GM18508 (cell line): ENCODE measurements around the gene FOXK2.

Experiments used
- ATAC-seq: cut with Tn5 transposase; IDR thresholded peaks from one replicate; pipeline ENCODE4 v1.9.1; 2021; ENCODE audit warnings: moderate number of reproducible peaks; ENCODE audit not compliant: insufficient read depth, unreplicated experiment

Gene FOXK2

DNA sequence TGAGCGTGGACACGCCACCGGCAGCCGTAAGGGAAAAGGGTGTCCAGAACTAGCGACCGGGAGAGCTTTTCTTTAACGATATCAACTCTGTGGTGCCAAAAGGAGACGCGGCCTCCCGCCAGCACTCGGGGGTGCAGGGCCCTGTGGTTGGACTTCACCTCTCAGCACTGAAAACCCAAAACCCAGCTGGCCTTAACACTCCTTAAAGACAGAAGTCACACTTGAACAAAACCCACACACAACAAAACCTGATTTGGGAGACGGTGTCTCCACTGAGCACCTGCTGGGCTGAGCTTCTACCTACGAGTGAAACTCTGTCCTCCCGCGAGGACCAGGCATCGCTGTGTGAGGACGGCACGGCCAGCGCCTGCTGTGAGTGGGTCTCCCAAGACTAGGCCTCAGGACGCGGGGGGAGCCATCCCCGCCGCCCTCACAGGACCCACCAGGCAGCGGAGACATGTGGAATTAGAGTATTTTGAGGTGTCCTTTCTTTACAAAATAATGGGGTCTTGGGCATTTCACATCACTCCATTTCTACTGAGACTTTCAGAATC is 82.0 kb downstream of the FOXK2 start:
- ATAC-seq: no peak

DNA sequence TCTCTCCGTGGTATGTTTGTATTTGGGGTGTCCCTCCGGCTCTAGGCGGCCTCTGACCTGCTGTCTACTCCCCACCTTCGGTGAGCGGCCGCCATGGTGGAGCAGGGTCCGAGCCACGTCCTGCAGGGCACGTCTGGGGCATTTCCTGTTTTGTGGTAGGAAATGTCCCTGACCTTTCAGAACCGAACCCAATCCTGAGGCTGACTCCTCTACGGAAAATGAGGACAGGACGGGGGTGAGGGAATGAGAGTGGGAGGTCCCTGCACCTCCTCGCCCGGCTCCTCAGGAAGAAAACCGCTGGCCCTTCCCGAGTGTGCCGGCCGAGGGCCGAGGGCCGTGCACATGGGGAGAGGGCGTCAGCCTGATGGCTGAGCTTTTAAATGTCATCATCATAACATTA is 83.0 kb downstream of the FOXK2 start:
- no peak for ATAC-seq

DNA sequence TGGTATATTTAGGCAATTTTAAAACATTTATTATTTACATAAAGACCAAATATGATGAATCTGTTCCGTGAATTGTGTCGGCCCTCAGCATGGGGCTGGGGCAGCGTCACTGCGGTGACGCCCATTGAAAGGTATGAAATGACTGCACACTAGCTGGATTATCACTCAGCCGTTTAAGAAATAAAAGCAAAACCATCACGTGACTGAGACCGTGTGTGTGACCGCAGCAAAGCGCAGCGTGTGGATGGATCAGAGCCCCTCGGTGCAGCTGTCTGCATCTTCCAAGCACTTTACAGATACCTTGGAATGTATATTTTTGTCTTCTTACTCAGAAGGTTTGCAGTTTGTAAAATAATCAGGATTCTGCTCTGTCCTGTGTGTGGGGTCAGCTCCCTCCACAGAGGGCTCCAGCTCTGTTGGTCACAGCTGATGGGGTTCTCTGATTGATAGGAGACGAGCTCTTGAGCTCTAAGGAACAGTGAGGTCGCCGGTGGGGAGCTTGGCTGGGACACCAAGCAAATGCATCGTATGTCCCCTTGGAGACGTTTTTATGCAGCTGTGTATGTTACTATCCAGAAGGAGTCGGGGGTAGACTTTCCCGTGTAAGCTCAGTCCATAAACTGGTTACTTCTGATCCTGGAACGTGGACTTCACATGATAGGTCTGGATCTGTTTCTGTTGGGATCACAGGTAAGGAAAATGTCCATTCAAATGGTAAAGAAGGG is 83.6 kb downstream of the FOXK2 start:
- ATAC-seq: no peak

DNA sequence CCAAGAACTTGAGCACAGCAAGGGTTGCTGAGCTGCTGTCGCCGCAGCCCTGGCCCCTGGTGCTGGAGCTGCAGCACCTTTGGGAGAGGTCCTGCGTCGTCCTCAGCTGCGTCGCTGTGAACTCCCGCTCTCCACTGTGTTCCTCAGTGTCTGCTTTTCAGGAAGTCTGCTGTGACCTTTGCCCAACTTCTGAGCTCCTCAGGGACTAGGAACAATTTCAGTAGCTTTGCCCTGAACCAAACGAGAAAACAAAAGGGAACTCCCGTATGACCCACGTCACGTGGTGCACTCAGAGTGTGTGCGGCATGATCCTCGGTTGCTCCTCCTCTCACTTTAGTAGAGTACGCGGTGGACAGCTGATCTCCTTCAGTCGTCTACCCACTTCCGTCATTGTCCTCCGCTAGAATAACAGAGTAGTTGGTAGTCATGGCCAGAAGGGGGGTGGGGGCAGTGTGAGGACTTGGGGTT is 84.5 kb downstream of the FOXK2 start:
- ATAC-seq: no peak

DNA sequence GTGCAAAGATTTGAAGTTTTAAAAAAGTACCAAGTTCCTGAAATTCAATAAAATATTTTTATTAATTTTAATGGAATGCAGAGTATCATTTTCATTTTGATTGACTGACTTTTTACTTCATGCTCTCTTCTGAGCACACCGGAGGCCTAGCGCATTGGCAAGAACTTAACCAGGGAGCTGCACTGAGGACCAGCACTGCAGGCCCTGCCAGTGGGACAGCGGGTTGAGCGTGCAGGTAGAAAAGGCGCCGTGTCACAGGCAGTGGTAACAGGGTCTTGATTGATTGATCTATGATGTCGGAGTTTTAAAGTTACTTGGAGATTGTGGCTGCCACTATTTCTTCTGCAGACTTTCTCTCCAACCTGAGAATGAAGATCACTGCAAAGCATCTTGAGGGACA is 85.0 kb downstream of the FOXK2 start:
- ATAC-seq: no peak

DNA sequence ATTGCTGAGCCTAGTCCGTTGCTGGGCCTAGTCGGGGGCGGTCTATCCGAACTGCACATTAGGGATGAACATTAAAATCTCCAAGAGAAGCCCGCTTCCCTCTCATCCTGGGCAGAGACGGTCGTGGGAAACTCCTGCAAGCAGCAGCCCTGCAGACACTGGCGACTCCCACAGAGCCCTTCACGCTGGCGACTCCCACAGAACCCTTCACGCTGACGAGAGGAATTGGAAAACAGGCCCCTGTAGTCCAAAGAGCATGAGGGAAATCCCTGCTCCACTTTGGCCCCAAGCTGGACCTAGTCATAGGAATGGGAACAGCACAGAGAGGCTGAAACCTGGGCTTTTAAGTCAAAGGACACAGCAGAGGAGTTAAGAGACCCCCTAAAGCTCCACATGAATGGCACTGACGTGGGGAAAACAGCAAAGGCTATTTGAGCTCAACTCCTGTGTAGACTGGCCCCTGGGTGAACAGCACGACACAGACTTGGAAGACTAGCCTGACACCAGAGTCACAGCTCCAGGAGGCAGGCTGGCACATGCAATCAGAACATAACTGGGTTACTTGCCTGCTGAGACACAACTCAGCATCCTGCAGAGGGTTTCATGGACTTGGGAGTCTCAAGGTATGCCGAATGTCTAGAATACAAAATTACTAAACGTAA is 86.5 kb downstream of the FOXK2 start:
- ATAC-seq: no peak

DNA sequence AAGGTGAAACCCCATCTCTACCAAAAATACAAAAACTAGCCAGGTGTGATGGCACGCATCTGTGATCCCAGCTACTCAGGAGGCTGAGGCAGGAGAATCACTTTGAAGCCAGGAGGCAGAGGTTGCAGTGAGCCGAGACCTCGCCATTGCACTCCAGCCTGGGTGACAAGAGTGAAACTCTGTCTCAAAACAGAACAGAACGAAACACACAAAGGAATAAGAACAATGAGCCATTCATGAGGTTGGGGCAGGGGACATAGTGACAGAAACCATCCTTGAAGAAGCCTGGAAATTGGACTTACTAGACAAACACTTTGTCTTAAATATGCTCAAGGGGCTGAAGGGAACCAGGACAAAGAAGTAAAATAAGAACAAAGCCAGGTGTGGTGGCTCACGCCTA is 89.3 kb downstream of the FOXK2 start:
- ATAC-seq: no peak

DNA sequence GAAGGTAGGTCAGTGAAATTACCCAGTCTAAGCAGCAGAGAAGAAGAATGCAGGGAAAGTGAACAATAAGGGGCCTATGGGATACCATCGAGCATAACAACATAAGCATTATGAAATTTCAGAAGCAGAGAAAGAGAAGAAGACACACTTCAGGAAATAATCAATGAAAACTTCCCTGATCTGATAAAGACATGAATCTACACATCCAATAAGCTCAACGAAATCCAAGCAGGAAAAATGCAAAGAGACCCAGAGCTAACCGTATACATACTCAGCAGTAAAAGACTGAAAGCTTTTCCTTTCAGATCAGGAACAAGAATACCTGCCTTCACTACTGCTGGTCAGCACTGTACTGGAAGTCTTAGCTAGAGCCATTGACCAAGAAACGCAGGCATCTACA is 90.1 kb downstream of the FOXK2 start:
- no peak for ATAC-seq

DNA sequence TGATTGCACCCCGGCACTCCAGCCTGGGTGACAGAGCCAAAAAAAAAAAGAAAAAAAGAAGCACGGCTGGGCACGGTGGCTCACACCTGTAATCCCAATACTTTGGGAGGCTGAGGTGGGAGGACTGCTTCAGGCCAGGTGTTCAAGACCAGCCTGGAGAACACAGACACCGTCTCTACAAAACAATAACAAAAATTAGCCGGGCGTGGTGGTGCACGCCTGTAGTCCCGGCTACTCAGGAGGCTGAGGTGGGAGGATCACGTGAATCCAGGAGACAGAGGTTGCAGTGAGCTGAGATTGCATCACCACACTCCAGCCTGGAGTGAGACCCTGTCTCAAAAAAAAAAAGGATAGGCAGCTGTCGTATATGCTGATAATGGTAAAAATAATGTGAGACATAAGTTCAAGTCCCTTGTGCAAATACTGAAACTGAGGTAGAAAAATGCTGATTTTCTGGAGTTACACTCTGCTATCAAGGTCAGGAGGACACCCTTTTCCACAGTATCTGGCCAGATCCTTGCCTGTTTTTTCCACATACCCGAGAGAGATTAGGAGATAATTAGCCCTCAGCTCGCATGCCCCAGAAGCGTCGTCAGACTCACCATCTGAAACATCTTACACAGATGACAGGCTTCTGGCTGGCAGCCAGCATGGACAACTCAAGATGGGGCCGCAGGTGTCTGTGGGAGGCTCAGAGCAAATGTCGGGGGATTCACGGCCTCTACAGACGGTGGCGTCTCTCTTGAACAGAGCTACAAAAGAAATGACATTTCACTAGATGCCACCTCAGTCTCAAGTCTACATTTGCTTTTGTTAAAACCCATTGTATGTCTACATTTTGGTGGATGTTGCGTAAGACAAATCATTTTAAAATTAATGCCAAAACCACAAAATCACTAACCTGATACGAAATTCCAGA is 91.9 kb downstream of the FOXK2 start:
- ATAC-seq: no peak

DNA sequence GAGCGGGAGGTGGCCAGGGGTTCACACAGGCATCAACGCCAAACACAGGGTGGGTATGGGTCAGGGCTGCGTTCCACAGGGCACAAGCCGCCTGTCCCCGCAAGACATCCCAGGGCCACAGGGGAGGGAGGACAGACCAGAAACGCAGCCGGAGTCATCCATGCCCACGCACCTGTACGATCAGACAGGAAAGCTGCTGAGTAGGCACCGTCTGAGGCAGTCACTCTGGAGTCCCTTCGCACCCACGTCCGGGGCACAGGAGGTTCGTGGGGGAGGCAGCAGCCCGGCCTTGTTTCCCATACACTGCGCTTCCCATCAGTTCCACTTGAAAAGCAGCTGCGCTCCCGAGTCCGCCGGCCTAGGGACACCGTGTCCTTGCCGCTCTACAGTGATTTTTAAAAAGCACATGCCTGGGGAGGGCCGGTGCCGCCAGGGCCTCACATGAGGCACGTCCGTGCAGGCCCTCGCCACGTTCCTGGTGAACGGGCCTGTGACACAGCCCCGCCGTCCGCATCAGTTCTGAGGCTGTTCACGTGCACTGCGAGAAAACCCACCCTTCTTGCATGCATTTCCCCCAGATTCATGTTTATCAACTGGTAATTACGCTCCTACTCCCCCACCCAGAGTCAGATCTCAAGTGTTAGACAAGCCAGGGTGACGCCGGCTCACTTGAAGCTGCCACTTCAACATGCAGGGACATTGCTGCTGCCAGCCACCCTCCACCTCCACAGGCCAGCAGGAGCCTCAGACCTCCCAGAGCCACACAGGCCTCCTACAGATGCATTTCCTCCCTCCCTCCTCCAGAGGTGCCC is 94.0 kb downstream of the FOXK2 start:
- no peak for ATAC-seq

DNA sequence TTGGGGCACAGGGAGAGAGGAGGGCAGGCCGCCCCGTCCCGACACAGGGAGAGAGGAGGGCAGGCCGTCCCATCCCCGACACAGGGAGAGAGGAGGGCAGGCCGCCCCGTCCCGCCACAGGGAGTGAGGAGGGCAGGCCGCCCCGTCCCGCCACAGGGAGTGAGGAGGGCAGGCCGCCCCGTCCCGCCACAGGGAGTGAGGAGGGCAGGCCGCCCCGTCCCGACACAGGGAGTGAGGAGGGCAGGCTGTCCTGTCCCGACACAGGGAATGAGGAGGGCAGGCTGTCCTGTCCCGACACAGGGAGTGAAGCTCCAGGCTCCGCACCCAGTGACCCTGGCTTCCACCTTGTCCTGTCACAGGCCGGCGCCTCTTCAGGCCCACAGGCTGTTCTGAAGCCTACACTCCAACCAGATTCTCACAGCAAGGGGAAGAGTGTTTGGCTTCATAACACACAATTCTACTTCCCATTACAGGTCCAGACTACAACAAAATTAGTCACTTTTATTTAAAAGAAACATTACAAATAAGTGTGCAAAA is 94.6 kb downstream of the FOXK2 start:
- no peak for ATAC-seq

DNA sequence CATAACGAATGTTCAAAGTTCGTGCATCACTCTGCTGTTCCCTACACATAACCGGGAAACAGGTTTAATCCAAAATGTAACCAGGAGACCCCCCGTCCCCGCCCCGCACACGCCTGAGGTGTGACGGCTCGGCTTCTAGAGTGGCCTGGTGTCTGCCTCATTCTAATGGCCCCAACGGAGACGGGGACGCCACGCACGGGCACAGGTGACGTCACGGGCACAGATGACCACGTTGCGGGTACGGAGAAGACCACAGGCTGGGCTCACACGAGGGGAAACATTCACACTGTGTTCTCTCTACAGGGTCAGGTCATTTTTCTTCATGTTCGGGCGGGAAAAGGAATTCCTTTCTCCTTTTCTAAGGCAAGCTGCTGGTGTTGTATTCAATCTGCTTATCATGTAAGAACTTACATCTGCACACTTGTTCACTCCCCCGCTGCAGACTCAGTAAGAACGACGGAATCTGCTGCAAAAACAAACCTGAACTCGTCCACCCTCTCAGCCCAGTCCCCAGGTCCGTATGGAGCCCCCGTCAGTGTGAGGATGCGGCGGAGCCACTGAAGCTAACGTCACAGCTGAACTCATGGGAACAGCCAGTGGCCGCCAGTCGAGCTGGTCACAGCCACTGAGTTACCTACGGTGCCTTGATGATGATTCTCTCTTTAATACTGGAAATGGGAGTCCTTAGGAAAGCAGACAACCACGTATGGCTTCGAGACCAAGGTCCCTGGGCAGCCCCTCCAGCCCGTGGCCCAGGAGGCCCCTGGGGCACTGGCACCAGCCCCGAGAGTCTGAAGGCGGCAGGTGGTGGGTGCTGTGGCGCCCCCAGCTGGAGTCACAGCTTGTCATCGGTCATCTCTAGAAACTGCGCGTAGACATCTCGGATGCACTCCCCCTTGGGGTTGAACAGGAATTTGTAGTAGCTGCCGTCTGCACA is 95.8 kb downstream of the FOXK2 start:
- no peak for ATAC-seq

DNA sequence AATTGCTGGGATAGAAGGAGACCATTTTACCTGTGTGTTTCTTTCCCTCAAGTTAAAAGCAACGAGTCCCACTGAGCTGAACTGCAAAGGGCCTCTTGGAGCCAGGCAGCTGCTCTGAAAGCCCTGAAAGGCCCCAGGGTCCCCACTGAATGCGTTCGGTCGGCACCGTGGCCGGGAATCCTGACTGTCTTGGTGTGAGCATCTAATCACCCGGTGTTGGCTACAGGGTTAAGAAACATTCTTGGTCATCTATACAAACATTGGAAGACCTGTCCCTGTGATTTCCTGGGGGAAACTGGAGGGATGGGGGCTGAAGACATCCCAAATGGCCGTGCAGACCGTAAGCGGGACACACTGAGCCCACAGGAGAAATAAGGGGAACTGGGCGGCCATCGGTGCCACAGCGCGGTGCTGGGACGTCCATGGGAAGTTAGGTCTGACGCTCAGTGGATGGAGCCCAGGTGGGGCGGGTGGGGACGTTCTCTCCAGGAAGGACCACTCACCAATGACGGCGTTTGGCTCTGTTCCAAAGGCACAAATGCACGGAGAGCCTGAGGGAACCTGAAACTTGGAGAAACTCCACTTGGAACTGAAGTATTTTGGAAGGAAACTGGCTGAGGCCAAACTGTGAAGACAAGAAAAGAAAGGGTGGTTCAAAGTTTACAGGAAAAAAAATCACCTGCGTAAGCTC is 96.6 kb downstream of the FOXK2 start:
- no peak for ATAC-seq

DNA sequence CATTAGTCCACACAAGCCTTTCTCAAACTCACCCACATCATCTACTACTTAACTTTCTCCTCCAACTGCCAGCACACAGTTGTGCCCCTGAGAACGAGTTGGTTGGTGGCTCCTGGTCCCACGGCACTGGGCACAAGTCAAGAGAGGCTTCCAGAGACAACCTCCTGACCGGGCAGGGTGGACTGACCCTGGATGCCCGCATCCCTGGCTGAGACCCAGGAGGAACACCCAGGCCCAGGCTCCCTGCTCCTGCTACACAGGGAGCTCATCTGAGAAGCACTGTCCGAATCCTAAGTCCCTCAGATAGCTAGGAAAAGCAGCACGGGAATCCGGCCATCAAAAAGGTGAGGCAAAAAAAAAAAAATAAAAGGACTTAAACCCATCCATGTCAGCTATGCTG is 99.7 kb downstream of the FOXK2 start:
- no peak for ATAC-seq

DNA sequence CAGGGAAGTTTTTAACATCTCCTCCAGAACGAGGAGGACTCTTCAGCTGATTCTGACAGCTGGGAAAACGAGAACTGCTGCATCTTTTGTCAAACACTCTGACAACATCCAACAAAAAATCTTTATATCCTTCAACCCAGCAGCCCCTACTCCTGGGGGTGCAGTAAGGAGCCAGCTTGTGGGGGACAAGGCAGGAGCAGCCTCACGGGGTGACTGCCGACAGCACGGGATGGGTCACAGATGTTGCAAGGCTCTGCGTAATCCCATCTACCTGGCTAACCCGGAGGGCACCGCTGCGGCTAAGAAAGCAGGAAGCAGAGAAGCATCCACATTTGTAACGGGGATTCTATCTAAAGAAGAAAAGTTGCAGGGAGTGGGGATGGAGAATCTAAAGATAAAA is 100.1 kb downstream of the FOXK2 start:
- no peak for ATAC-seq

DNA sequence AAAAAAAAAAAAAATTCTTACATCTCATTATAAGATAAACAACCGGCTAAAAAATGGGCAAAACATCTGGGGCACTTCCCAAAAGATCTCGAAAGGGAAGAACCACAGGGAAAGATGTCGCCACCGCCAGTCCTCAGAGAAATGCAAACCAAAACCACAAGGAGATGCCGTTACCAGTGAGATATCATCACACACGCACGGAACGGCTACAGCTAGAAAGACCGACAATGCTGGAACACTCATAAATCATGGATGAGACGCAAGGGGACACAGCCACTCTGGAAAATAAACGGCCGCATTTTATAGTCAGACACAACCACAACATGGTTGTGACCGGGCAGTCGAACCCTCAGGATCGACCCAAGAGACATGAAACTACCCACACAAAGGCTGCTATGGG is 104.2 kb downstream of the FOXK2 start:
- ATAC-seq: no peak

DNA sequence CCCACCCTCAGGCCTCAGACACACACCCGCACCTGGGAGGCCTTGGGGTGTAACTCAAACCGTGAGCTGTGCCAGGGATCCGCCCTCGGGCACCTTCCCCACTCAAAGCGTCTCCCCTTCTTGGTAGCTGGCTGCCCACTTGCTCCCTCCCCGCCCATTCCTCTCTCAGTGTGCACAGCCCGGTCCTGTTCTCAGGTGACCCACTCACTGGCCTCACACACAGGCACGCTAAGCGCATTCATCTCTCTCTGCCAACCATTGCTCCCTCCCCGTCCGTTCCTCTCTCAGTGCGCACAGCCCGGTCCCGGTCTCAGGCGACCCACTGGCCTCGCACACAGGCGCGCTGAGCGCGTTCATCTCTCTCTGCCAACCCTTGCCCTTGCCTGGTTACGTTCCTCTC is 107.9 kb downstream of the FOXK2 start:
- ATAC-seq: no peak

DNA sequence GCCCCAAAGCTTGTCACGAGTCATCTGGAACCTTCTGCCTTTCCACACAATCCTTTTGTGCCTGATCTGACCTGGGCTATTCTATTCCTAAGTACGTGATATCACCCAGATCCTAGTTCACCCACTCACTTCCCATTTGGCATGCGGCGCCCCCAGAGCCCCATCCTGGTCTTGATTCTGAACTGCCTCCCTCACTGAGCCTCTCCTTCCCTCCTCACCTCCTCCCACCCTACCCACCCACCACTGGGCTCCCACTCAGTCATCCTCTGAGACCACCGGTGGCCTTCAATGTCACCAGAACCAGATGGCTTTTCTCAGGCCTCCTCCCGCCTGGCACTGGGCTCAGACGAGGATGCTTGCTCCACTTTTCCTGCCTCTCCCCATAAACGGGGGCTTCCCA is 110.2 kb downstream of the FOXK2 start:
- no peak for ATAC-seq
